ENCODE results near the gene CHRNA4.

Gene CHRNA4

DNA sequence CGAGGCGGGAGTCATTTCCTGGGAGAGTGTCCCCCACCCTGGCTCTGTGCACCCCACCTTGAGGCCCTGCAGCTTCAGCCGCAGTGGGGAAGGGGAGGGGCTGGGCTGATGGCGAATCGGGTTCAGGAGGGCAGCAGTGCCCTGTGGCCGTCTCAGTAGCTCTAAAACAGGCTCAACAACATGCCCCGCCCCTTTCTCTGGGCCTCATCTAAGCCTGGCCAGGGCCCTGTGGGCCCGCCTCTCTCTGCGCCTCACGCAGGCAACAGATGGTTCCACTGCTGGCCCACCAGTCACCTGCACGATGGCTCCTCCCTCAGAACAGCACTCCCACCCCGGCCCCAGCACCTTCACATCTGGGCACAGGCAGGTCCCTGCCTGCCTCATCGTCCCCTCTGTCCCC is 30.2 kb downstream of the CHRNA4 start:
- H3K4me1 ChIP-seq (ENCODE audit: control insufficient read depth, low read length): peaks cover 14% of the 10 kb centered on the region
- H3K27ac ChIP-seq (ENCODE audit: low read depth, low read length): no peak overlapping the region
- no peaks in the 10 kb centered on the region for H3K9me2 ChIP-seq (replicated peaks; ENCODE audit: control insufficient read depth, low read length)
- H3F3A ChIP-seq (ENCODE audit: control insufficient read depth, insufficient read depth): peaks cover 14% of the 10 kb centered on the region
- H3K27me3 ChIP-seq (ENCODE audit: control insufficient read depth, low read length): no peaks in the 10 kb centered on the region
- no peaks in the 10 kb centered on the region for H3K36me3 ChIP-seq (ENCODE audit: control insufficient read depth, low read length)
- no peak overlapping the region for H3K4me2 ChIP-seq (ENCODE audit: low read length)
- peaks cover 13% of the 10 kb centered on the region; the same call in 1 of the 2 replicates for H3K9me3 ChIP-seq (ENCODE audit: control insufficient read depth, insufficient read depth, low read length)
- H3K79me2 ChIP-seq (ENCODE audit: control insufficient read depth, low read length): no peaks in the 10 kb centered on the region
- TF ChIP-seq EZH2phosphoT487 (IDR thresholded peaks at IDR 0.05; ENCODE audit: borderline replicate concordance, low read length) (no peak), CTCF (IDR thresholded peaks at IDR 0.05; ENCODE audit: low read depth, low read length, poor library complexity, severe bottlenecking) (no peak)
- no peak overlapping the region for H3K4me3 ChIP-seq (ENCODE audit: low read length)
- no peaks in the 10 kb centered on the region for H4K20me1 ChIP-seq (ENCODE audit: control insufficient read depth, insufficient read depth, low read depth, low read length)

DNA sequence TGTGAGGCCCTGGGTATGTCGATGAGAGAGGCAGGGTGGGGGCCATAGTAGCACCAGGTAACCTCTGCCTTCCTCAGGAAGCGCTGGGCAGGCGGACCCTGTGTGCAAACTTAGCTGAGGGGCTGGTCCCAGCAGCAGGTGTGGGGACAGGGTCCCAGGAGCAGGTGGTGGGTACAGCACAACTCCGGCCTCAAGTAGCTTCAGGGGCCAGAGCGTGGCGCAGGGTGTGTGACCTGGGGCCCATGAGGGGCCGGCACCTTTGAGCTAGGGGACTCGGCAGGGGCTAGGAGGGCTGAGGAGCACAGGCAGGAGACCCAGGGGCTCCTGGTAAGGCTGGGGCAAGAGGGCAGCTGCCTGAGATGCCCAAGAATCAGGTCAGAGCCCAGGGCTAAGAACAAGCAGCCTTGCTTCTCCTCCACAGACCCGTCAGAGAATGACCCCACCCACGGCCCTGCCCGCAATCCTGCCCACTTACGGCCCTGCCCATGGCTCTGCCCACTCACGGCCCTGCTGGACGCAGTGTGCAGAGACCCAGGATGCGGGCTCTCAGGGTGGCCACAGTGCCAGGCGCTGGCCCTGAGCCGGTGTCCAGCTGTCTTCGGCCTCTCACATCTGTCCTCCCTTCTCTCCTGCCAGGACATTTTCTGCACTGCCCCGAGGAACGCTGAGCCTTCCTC is 30.9 kb downstream of the CHRNA4 start:
- no peaks in the 10 kb centered on the region for H3K36me3 ChIP-seq (ENCODE audit: control insufficient read depth, low read length)
- H3K4me3 ChIP-seq (ENCODE audit: low read length): no peak overlapping the region
- no peaks in the 10 kb centered on the region for H3K9me2 ChIP-seq (replicated peaks; ENCODE audit: control insufficient read depth, low read length)
- no peaks in the 10 kb centered on the region for H3K27me3 ChIP-seq (ENCODE audit: control insufficient read depth, low read length)
- H4K20me1 ChIP-seq (ENCODE audit: control insufficient read depth, insufficient read depth, low read depth, low read length): no peaks in the 10 kb centered on the region
- no peak overlapping the region for H3K27ac ChIP-seq (ENCODE audit: low read depth, low read length)
- no peaks in the 10 kb centered on the region for H3K79me2 ChIP-seq (ENCODE audit: control insufficient read depth, low read length)
- H3F3A ChIP-seq (ENCODE audit: control insufficient read depth, insufficient read depth): peaks cover 14% of the 10 kb centered on the region
- peaks cover 21% of the 10 kb centered on the region for H3K4me1 ChIP-seq (ENCODE audit: control insufficient read depth, low read length)
- no peak for TF ChIP-seq CTCF (IDR thresholded peaks at IDR 0.05; ENCODE audit: low read depth, low read length, poor library complexity, severe bottlenecking)
- no peak for TF ChIP-seq EZH2phosphoT487 (IDR thresholded peaks at IDR 0.05; ENCODE audit: borderline replicate concordance, low read length)
- H3K9me3 ChIP-seq (ENCODE audit: control insufficient read depth, insufficient read depth, low read length): peaks cover 14% of the 10 kb centered on the region; the same call in 1 of the 2 replicates
- no peak overlapping the region for H3K4me2 ChIP-seq (ENCODE audit: low read length)

DNA sequence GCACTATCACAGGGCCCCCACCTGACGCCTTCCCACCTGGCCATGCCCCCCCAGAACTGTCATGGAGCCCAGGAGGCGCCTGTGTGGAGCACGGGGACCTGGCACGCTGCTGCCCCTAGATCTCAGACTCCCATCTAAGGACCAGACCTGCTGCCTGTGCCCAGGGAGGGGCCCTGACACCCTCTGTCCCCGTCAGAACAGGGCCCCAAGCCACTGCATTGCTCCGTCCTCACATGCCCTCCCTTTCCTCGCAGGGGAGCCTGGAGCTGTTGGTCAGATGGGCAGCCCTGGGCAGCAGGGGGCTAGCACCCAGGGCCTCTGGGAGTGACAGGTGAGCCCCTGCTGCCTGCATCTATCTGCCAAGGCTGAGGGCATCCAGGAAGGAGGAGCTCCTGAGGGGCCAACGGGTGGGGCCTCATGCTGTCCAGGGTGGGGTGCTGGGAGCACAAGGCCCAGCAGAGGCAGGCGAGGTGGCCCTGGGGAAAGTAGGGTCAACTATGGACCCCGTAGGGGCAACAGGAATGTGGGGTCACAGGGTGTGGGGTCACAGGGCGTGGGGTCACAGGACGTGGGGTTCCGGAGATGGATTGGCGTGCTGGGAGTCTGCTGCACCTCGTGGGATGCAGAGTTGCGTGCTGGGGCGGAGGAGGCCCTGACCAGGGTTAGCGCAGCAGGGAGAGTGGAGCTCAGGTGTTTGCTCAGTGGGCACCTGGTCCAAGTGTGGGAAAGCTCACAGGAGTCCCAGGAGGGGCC is 31.6 kb downstream of the CHRNA4 start:
- Histone ChIP-seq H3K79me2 (ENCODE audit: control insufficient read depth, low read length) (no peaks in the 10 kb centered on the region), H4K20me1 (ENCODE audit: control insufficient read depth, insufficient read depth, low read depth, low read length) (no peaks in the 10 kb centered on the region), H3K9me2 (replicated peaks; ENCODE audit: control insufficient read depth, low read length) (no peaks in the 10 kb centered on the region), H3K9me3 (ENCODE audit: control insufficient read depth, insufficient read depth, low read length) (peaks cover 14% of the 10 kb centered on the region; the same call in 1 of the 2 replicates), H3K4me1 (ENCODE audit: control insufficient read depth, low read length) (peaks cover 23% of the 10 kb centered on the region), H3K27me3 (ENCODE audit: control insufficient read depth, low read length) (no peaks in the 10 kb centered on the region), H3K27ac (ENCODE audit: low read depth, low read length) (no peak overlapping the region), H3K4me3 (ENCODE audit: low read length) (no peak overlapping the region), H3K4me2 (ENCODE audit: low read length) (no peak overlapping the region), H3F3A (ENCODE audit: control insufficient read depth, insufficient read depth) (peaks cover 14% of the 10 kb centered on the region), H3K36me3 (ENCODE audit: control insufficient read depth, low read length) (no peaks in the 10 kb centered on the region)
- no peak for TF ChIP-seq EZH2phosphoT487 (IDR thresholded peaks at IDR 0.05; ENCODE audit: borderline replicate concordance, low read length)
- TF ChIP-seq CTCF (IDR thresholded peaks at IDR 0.05; ENCODE audit: low read depth, low read length, poor library complexity, severe bottlenecking): no peak

All from DOHH2 (cell line).